Measurements from ENCODE around the gene MAPKAPK3. TPM values are rescaled to one million over a fixed set of nuclear protein-coding genes. Genes with fewer than 3 reads are reported as not detected.
"Not testable (repeated sequence)": the region's sequence is repeated elsewhere in the genome, so short reads cannot be mapped to it uniquely, and the experiment has no call there.

Gene MAPKAPK3
- total RNA-seq, 1 donor from 2014 or later: 40.3 TPM

GRCh38 chr3:50687916-50688315 is 71.0 kb downstream of the MAPKAPK3 start:
- TF ChIP-seq, protein P1, sequence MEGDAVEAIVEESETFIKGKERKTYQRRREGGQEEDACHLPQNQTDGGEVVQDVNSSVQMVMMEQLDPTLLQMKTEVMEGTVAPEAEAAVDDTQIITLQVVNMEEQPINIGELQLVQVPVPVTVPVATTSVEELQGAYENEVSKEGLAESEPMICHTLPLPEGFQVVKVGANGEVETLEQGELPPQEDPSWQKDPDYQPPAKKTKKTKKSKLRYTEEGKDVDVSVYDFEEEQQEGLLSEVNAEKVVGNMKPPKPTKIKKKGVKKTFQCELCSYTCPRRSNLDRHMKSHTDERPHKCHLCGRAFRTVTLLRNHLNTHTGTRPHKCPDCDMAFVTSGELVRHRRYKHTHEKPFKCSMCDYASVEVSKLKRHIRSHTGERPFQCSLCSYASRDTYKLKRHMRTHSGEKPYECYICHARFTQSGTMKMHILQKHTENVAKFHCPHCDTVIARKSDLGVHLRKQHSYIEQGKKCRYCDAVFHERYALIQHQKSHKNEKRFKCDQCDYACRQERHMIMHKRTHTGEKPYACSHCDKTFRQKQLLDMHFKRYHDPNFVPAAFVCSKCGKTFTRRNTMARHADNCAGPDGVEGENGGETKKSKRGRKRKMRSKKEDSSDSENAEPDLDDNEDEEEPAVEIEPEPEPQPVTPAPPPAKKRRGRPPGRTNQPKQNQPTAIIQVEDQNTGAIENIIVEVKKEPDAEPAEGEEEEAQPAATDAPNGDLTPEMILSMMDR (conservative IDR thresholded peaks at IDR 0.05): no peak
- peaks cover 3% of the 10 kb centered on the region for H3K27me3 Mint-ChIP-seq
- no peak for DNase-seq (ENCODE audit: extremely low spot score, unreplicated experiment)
- H3K4me3 Mint-ChIP-seq: no peak overlapping the region
- H3K27ac Mint-ChIP-seq: no peak overlapping the region
- H3K9me3 Mint-ChIP-seq: peaks cover 4% of the 10 kb centered on the region
- no peaks in the 10 kb centered on the region for H3K4me1 Mint-ChIP-seq (ENCODE audit: unreplicated experiment)
- H3K36me3 Mint-ChIP-seq: peaks cover 4% of the 10 kb centered on the region

DNA sequence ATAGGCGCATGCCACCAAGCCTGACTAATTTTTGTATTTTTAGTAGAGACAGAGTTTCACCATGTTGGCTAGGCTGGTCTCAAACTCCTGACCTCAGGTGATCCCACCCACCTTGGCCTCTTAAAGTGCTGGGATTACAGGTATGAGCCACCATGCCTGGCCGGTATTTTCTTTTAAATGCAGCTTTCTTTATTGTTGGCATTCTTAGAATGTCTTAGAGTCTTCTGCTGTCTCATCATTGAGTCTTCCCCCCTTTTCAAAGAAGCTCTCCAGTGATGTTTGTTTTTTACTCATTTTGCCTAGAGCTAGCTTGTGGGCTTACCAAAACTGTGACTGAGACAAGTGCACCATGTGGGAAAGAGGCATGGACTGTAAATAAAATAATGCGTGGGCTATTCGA is 71.7 kb downstream of the MAPKAPK3 start:
- not testable (repeated sequence) for H3K4me1 Mint-ChIP-seq (ENCODE audit: unreplicated experiment); H3K4me3 Mint-ChIP-seq; DNase-seq (ENCODE audit: extremely low spot score, unreplicated experiment); H3K27ac Mint-ChIP-seq; H3K27me3 Mint-ChIP-seq; H3K9me3 Mint-ChIP-seq; H3K36me3 Mint-ChIP-seq

- H3K9me3 Mint-ChIP-seq: peaks cover 4% of the 10 kb centered on the region
- TF ChIP-seq, protein P1 (conservative IDR thresholded peaks at IDR 0.05): no peak
- H3K4me3 Mint-ChIP-seq: no peak overlapping the region
- peaks cover 3% of the 10 kb centered on the region for H3K27me3 Mint-ChIP-seq
- peaks cover 4% of the 10 kb centered on the region for H3K36me3 Mint-ChIP-seq
- no peak for DNase-seq (ENCODE audit: extremely low spot score, unreplicated experiment)
- no peaks in the 10 kb centered on the region for H3K4me1 Mint-ChIP-seq (ENCODE audit: unreplicated experiment)
- no peak overlapping the region for H3K27ac Mint-ChIP-seq
These were observed 72.6 kb downstream of the MAPKAPK3 start for GRCh38 chr3:50689558-50689957.

GRCh38 chr3:50695031-50695430 is 78.1 kb downstream of the MAPKAPK3 start:
- Mint-ChIP-seq H3K27me3 (peaks cover 3% of the 10 kb centered on the region), H3K4me3 (no peak overlapping the region), H3K9me3 (peaks cover 4% of the 10 kb centered on the region), H3K27ac (no peak overlapping the region), H3K36me3 (peaks cover 4% of the 10 kb centered on the region), H3K4me1 (ENCODE audit: unreplicated experiment) (no peaks in the 10 kb centered on the region)
- DNase-seq (ENCODE audit: extremely low spot score, unreplicated experiment): no peak
- TF ChIP-seq, protein P1 (conservative IDR thresholded peaks at IDR 0.05): no peak

- H3K9me3 Mint-ChIP-seq: peaks cover 10% of the 10 kb centered on the region
- H3K4me1 Mint-ChIP-seq (ENCODE audit: unreplicated experiment): no peaks in the 10 kb centered on the region
- TF ChIP-seq, protein P1 (conservative IDR thresholded peaks at IDR 0.05): no peak
- H3K36me3 Mint-ChIP-seq: peaks cover 3% of the 10 kb centered on the region
- no peak overlapping the region for H3K27ac Mint-ChIP-seq
- peaks cover 2% of the 10 kb centered on the region for H3K27me3 Mint-ChIP-seq
- no peak overlapping the region for H3K4me3 Mint-ChIP-seq
- DNase-seq (ENCODE audit: extremely low spot score, unreplicated experiment): no peak
These were observed 79.3 kb downstream of the MAPKAPK3 start for GRCh38 chr3:50696276-50696675.

DNA sequence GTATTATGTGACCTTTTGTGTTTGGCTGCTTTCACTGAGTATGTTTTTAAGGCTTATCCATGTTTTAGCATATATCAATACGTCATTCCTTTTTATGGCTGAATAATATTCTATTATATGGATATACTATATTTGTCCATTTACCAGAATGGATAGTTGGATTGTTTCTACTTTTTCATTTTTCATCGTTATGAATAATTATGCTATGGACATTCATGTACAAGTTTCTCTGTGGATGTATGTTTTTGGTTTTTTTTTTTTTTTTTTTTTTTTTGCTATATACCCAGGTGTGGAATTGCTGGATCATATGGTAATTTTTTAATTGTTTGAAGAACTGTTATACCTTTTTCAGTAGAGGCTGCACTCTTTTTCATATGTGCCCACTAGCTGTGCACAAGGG is 81.3 kb downstream of the MAPKAPK3 start:
- no peak overlapping the region for H3K27ac Mint-ChIP-seq
- H3K36me3 Mint-ChIP-seq: no peaks in the 10 kb centered on the region
- H3K4me1 Mint-ChIP-seq (ENCODE audit: unreplicated experiment): no peaks in the 10 kb centered on the region
- TF ChIP-seq, protein P1 (conservative IDR thresholded peaks at IDR 0.05): no peak
- DNase-seq (ENCODE audit: extremely low spot score, unreplicated experiment): no peak
- H3K9me3 Mint-ChIP-seq: peaks cover 14% of the 10 kb centered on the region
- H3K4me3 Mint-ChIP-seq: no peak overlapping the region
- H3K27me3 Mint-ChIP-seq: no peaks in the 10 kb centered on the region

Small RNA genes within 50 kb of the gene (microRNA-seq; reads per million reads assigned to microRNA genes)
- gene MIR4787: 41.6 reads per million, percentile 53 among the genes with 10 or more reads in this experiment

Other genes starting within 250 kb of the MAPKAPK3 start
- 7.8 and 19.4 TPM in 2 replicates for gene CACNA2D2, start 113.5 kb upstream of the MAPKAPK3 start, total RNA-seq (ENCODE audit: low replicate concordance)
- gene C3orf18, start 49.4 kb upstream of the MAPKAPK3 start, total RNA-seq (ENCODE audit: low replicate concordance): 1.9 and 11.9 TPM in 2 replicates
- gene HEMK1, start 47.6 kb upstream of the MAPKAPK3 start, total RNA-seq (ENCODE audit: low replicate concordance): 20.2 and 29.9 TPM in 2 replicates
- 4.1 and 7.0 TPM in 2 replicates for gene CISH, start 5.4 kb upstream of the MAPKAPK3 start, total RNA-seq (ENCODE audit: low replicate concordance)
- gene DOCK3, start 57.8 kb downstream of the MAPKAPK3 start, total RNA-seq (ENCODE audit: low replicate concordance): 5.9 and 15.4 TPM in 2 replicates

All from type B pancreatic cell (in vitro differentiated cells).